ENCODE results near the gene LAMA3. TPM values are rescaled to one million over a fixed set of nuclear protein-coding genes. Genes with fewer than 3 reads are reported as not detected.

Gene LAMA3
- total RNA-seq, 1 donor from 2014 or later, result 1.5 TPM

DNA sequence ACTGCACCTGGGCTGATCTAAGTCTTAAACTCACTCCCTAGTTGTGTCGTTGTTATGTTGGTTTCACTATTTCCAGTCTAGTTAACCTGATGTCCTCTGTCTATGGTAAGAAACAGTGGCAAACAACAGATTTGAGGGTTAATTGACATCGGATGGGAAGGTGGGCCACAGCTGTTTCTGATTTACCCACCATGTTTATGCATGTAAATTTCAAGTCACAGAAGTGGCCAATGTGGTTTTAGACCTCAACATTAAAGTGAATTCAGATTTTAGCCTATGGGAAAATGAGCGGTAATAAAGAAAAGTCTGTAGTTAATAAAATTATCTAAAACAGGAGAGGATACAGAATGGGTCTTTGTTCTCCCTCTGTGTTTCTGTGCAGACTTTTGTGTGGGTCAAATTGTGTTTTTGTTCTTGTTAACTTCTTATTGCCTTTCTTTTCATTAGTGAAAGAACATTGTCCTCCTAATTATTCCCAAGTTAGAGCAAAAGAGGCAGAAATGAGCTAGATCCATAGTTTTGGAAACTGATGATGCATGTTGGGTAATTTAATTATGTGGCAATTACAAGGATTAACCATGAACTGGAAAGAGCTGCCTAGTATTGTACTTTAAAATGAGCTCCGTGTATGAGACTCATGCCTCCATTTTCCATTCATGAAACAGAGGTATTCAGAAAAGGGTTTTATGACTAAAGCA lies 83.2 kb downstream of the LAMA3 start:
- DNase-seq (ENCODE audit: low spot score) (no peak), ATAC-seq (no peak)

DNA sequence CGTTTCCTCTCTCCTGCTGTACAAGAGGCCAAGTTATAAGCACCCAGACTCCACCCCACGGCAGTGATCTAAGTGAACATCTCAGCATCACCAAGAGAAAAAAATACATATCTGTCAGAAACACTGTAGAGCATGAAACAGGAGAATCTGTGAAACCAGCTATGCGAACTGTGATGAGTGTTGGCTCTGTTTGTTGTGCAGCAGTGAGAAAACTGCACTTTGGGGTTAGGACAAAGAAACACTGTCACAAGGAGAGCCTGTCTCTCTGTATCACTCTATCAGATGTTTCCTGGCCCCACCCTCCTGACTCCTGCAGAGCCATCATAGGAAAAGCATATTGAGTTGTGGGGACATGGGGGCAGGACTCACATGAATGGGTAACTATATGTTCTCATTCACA lies 87.1 kb downstream of the LAMA3 start:
- DNase-seq (ENCODE audit: low spot score) (no peak), ATAC-seq (no peak)

GRCh38 chr18:23778828-23779227 lies 89.6 kb downstream of the LAMA3 start:
- ATAC-seq, result no peak

DNA sequence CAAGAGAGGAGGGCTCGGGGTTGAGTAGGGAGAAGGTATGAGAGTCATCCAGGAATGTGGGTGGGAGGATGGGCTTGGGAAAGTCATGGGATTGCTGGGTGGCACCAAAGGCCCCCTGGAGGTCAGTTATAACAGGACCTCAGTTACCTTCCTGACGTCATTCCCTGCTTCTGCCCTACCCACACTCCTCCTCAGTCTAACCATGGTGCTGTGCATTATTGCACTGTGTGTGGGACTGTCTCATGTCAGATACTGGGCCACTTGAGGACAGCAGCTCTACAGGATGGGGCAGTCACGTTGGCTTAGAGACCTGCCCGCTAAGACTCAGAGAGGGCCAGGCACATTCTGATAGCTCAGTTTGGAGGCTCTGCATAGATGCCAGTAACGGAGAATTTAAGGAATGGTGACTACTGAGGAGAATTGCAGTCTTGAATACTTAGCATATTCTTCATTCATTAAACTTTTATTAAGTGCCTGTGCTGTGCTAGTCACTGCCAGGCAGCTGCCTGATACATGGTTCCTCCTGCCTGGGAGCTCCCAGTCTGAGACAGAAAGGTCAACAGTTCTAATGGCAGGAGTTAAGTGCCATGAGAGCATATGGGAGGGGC lies 90.5 kb downstream of the LAMA3 start:
- no peak for ATAC-seq
- no peak for DNase-seq (ENCODE audit: low spot score)

More at GRCh38 chr18:23778828-23779227, 89.6 kb downstream of the LAMA3 start:
- no peak for DNase-seq (ENCODE audit: low spot score)

DNA sequence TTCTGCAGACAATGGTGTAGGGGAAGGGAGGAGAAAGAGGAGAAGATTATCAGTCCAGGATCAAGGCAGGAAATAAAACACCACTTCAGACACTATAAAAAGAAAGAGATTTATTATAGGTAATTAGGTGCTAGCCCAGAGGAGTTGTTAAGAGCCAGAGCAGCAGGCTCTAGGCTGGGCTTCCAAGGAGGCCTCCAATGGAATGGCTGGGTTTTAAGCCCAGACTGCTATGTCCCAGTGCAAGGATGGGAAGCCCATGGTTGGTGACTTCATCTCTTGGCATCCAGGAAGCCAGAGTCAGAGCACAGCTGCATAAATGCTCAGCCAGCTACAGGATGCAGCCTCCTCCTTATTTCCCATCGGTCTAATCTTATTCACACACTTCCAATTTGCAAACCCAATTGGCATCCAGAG lies 95.6 kb downstream of the LAMA3 start:
- DNase-seq (ENCODE audit: low spot score) (no peak), ATAC-seq (no peak)

- ATAC-seq (no peak), DNase-seq (ENCODE audit: low spot score) (no peak)
These were observed 103.8 kb downstream of the LAMA3 start for GRCh38 chr18:23793051-23793450.

GRCh38 chr18:23793985-23794867 lies 105.0 kb downstream of the LAMA3 start:
- DNase-seq (ENCODE audit: low spot score), result no peak
- no peak for ATAC-seq

DNA sequence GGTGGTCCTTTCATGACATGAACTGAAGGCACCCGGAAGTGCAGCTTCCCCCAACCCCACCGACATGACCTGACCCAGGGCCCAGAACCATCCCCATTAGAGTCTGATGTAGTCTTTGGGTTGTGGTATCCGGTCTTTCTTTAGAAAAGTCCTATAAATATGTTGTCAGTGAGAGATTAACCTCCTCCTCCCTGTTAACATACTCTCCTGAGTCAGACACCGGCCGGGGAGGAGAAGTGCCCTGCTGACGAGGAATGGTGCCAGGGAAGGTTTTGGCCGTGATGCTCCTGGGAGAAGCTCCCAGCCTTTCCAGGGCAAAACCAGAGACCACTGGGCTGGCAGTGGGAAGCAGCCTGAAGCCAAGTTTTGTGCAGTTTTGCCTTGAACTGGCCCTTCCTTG lies 109.0 kb downstream of the LAMA3 start:
- ATAC-seq (no peak), DNase-seq (ENCODE audit: low spot score) (no peak)

GRCh38 chr18:23798824-23799223 lies 109.6 kb downstream of the LAMA3 start:
- ATAC-seq, result no peak
- DNase-seq (ENCODE audit: low spot score), result no peak

DNA sequence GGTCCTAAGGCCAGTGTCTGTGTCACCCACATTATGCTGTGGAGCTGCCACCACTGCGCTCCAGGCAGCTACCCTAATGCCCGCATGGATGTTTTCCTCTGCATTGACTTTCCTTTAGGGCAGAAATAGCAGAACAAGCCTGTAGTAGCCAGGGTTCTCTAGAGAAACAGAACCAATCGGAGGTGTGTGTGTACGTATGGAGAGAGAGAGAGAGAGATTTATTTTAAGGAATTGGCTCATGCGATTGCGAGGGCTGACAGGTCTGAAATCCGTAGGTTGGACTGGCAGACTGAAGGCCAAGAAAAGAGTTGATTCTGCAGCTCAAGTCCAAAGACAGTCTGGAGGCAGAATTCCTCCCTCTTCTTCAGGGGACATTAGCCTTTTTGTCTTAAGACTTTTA lies 110.3 kb downstream of the LAMA3 start:
- ATAC-seq, result no peak
- DNase-seq (ENCODE audit: low spot score), result no peak

DNA sequence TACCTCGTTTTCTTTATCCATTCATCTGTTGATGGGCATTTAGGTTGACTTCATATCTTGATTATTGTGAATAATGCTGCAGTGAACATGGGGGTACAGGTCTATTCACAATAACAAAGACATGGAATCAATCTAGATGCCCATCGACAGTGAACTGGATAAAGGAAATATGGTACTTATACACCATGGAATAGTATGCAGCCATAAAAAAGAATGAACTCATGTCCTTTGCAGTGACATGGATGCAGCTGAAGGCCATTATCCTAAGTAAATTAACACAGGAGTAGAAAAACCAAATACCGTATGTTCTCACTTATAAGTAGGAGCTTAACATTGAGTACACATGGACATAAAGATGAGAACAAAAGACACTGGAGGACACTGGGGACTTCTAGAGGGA lies 111.6 kb downstream of the LAMA3 start:
- DNase-seq (ENCODE audit: low spot score), result no peak
- no peak for ATAC-seq

- no peak for DNase-seq (ENCODE audit: low spot score)
- no peak for ATAC-seq
These were observed 113.6 kb downstream of the LAMA3 start for GRCh38 chr18:23802817-23803216.

GRCh38 chr18:23803755-23804154 lies 114.5 kb downstream of the LAMA3 start:
- DNase-seq (ENCODE audit: low spot score), result no peak
- no peak for ATAC-seq

DNA sequence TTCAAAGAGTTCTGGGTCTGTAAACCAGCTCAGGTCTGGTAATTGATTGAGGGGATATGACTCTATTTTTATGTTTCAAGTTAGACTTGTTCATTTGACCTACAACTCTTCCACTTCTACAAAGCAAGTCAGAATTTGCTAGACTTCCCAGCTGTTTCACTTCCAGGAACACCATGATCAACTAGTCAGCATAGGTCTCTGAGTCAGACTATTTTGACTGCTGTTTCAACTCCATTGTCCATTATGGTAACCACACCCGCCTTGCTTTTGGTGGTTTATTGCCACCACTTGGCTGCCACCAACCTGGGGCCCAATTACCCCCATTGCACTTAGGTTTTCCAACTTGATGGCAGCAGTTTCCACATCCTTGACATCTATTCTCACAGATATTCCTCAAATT lies 116.6 kb downstream of the LAMA3 start:
- no peak for DNase-seq (ENCODE audit: low spot score)
- no peak for ATAC-seq

DNA sequence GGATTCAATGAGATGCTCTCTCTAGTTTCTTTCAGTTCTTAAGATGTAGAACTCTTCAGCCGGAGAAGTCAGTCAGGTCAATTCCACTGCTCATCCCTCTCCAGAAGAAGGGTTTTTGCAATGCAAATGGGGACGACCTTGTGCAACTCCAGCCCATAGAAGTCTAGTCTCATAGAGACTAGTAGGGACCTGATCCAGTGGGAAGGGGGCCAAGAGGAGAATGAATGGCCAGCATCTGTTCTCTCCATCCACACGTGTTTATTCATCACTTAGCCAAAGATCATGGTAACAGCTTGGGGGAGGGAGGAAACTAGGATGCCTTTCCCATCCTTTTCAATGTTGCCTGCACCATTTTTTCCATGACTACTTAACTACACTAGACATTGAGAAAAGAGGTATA lies 120.2 kb downstream of the LAMA3 start:
- no peak for ATAC-seq
- DNase-seq (ENCODE audit: low spot score), result no peak

DNA sequence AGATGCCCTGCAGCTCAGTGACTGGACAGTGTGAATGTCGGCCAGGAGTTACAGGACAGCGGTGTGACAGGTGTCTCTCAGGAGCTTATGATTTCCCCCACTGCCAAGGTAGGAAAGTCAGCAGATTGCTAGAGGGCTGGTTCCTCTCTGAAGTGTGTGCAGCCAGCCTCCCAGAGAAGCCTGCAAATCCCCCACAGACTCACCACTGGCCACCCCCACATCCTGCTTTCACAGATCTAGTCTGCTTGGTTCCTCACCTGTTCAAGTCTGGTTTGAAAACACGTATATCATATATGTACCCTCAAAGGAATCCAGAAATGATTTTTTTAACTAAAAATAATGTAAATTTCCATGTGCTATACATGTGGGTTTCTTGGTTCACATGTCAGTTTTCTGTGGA lies 121.1 kb downstream of the LAMA3 start:
- ATAC-seq (no peak), DNase-seq (ENCODE audit: low spot score) (no peak)

GRCh38 chr18:23811176-23811575 lies 121.9 kb downstream of the LAMA3 start:
- ATAC-seq (no peak), DNase-seq (ENCODE audit: low spot score) (no peak)

DNA sequence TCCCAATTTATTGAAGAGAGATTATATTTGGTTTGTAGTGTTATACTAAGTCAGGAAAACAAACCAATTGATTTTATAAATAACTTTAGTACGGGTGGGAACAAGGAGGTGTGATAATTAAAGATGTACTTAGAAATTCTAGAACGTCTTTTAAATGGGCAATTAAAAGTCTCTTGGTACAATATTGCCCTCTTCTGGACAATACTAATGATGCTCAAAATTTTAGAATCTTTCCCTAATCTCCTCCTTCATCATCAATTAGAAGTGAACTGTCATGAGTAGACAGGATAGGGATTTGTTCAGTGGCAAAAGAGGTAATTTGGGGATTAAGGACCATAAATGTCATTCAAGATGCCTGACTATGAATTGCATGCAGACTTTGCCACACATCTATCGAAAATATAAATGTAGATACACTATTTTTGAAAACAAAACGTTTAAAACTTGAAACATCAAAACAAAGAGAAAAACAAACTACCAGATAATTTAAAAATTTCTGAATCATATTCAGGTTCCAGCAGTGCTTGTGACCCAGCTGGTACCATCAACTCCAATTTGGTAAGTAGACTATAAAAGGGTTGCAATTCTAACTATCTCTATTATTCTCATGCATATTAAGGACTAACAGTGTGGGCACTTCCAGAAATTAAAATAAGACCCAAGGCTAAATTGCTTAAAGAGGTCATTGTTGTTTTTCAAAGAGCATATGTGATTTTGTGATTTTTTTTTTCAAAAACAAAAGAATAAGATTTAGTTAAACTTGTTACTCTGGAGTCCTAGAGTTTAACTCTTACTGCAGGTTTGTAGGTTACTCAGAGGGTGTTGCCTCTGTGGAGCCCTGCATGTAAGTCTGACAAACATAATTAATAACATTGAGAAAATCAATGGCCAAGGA lies 123.5 kb downstream of the LAMA3 start:
- DNase-seq (ENCODE audit: low spot score) (no peak), ATAC-seq (peak; percentile 70)

- ATAC-seq, result no peak
- DNase-seq (ENCODE audit: low spot score), result no peak
These were observed 125.8 kb downstream of the LAMA3 start for GRCh38 chr18:23814991-23815614.

DNA sequence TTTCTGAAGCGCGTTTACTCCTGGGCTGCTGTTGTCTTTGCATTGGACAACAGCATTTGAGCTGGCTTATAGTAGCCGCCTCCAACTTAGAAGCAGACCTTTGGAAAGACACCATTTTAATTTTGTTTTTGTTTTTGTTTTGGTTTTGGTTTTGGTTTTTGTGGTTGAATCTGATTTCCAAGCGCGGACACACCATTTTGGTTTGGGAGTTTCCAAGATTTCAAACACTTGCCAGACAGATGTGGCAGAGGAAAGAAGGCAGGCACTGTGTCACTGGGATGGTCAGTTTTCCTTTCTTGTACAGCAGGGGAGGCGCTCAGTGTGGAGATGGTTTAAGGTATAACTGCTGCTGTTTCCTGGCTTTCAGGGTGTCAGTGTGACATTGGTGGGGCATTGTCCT lies 126.8 kb downstream of the LAMA3 start:
- ATAC-seq, result no peak
- DNase-seq (ENCODE audit: low spot score), result no peak
